ENCODE measurements around the gene CREB5.

CREB5 gene

DNA sequence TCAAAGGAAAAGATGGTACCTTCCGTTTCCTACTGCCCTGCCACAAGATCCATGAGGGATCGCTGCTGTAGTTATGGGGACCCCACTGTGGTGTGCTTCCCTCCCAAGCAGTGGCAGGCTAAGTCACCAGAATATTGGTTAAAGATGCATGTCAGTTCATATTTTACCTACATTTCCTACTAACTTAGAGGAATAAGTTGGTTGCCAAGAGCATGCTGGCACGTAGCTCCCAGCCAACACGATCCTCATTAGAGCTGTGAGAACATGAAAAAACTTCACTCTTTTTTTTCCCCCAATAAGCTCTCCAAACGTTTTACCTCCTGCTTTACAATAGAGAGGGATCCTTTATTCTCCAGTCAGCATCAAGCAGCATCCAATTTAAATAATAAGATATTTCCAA, 342.1 kb downstream of the CREB5 start (continued):
- TF ChIP-seq, protein P1, sequence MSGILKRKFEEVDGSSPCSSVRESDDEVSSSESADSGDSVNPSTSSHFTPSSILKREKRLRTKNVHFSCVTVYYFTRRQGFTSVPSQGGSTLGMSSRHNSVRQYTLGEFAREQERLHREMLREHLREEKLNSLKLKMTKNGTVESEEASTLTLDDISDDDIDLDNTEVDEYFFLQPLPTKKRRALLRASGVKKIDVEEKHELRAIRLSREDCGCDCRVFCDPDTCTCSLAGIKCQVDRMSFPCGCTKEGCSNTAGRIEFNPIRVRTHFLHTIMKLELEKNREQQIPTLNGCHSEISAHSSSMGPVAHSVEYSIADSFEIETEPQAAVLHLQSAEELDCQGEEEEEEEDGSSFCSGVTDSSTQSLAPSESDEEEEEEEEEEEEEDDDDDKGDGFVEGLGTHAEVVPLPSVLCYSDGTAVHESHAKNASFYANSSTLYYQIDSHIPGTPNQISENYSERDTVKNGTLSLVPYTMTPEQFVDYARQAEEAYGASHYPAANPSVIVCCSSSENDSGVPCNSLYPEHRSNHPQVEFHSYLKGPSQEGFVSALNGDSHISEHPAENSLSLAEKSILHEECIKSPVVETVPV (CRISPR knock-in tag; IDR thresholded peaks at IDR 0.05) = no peak
- TF ChIP-seq TCF4 (CRISPR knock-in tag; IDR thresholded peaks at IDR 0.05; ENCODE audit: borderline replicate concordance) = no peak
- TF ChIP-seq ISL1 (CRISPR knock-in tag; IDR thresholded peaks at IDR 0.05) = no peak
- TF ChIP-seq, protein P2, sequence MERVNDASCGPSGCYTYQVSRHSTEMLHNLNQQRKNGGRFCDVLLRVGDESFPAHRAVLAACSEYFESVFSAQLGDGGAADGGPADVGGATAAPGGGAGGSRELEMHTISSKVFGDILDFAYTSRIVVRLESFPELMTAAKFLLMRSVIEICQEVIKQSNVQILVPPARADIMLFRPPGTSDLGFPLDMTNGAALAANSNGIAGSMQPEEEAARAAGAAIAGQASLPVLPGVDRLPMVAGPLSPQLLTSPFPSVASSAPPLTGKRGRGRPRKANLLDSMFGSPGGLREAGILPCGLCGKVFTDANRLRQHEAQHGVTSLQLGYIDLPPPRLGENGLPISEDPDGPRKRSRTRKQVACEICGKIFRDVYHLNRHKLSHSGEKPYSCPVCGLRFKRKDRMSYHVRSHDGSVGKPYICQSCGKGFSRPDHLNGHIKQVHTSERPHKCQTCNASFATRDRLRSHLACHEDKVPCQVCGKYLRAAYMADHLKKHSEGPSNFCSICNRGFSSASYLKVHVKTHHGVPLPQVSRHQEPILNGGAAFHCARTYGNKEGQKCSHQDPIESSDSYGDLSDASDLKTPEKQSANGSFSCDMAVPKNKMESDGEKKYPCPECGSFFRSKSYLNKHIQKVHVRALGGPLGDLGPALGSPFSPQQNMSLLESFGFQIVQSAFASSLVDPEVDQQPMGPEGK (CRISPR knock-in tag; IDR thresholded peaks at IDR 0.05; ENCODE audit: borderline replicate concordance) = no peak
- no peak for TF ChIP-seq PPARA (CRISPR knock-in tag; IDR thresholded peaks at IDR 0.05; ENCODE audit: borderline replicate concordance)
- TF ChIP-seq CSDC2 (CRISPR knock-in tag; IDR thresholded peaks at IDR 0.05) = no peak
- no peak for TF ChIP-seq ZNF8 (CRISPR knock-in tag; IDR thresholded peaks at IDR 0.05)

DNA sequence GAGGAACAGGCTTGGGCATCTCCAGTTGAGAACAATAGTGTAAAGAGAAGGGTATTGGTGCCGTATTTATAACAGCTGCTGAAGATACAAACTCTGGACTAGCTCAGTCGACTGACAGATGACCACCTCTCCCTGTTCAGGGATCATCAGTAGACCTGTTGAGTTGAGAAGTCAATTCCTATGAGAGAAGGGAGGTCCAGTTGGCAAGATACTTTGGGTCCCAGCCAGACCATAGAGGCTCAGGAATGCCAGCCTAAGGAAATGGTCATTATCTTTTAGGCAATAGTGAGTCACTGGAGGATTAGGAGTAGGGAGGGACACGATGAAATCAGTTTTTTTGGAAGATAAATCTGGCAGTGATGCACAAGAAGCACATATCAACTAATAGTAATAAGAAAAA, 342.9 kb downstream of the CREB5 start:
- ATAC-seq = peak; percentile 35
- TF ChIP-seq PPARA (CRISPR knock-in tag; IDR thresholded peaks at IDR 0.05; ENCODE audit: borderline replicate concordance) = no peak
- TF ChIP-seq RARB (CRISPR knock-in tag; IDR thresholded peaks at IDR 0.05) = no peak
- TF ChIP-seq, protein P1 (CRISPR knock-in tag; IDR thresholded peaks at IDR 0.05) = no peak
- peak; percentile 44; the same call in 1 of the 2 replicates for TF ChIP-seq ISL1 (CRISPR knock-in tag; IDR thresholded peaks at IDR 0.05)
- no peak for TF ChIP-seq GLIS3 (CRISPR knock-in tag; IDR thresholded peaks at IDR 0.05)
- TF ChIP-seq, protein P2 (CRISPR knock-in tag; IDR thresholded peaks at IDR 0.05; ENCODE audit: borderline replicate concordance) = no peak
- no peak for TF ChIP-seq ARNTL (CRISPR knock-in tag; IDR thresholded peaks at IDR 0.05; ENCODE audit: borderline replicate concordance, low read depth)
- TF ChIP-seq TOX (CRISPR knock-in tag; IDR thresholded peaks at IDR 0.05; ENCODE audit: borderline replicate concordance) = no peak

DNA sequence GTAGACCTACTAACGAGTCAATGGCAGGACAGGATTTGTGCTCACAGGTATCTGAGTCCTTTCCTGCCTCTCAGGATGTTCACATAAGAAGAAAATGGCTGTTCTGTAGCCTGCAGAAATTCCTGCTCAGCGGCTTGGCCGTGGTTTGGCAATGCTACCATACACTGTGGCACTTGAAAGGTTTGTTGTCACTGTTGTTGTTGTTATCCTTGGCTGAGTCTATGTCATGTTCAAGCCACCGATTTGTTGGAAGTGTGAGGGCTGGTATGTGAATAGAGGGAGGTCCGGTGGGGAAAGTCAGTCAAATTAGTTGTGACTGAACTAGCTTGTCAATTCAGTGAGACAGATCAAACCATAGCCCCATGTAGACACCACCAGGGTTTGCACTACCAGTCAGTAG, 345.9 kb downstream of the CREB5 start:
- ATAC-seq = no peak
- TF ChIP-seq SNAI2 (CRISPR knock-in tag; IDR thresholded peaks at IDR 0.05) = no peak
- TF ChIP-seq TOX (CRISPR knock-in tag; IDR thresholded peaks at IDR 0.05; ENCODE audit: borderline replicate concordance) = no peak
- no peak for TF ChIP-seq GLIS3 (CRISPR knock-in tag; IDR thresholded peaks at IDR 0.05)
- TF ChIP-seq CSDC2 (CRISPR knock-in tag; IDR thresholded peaks at IDR 0.05) = no peak
- TF ChIP-seq PPARA (CRISPR knock-in tag; IDR thresholded peaks at IDR 0.05; ENCODE audit: borderline replicate concordance) = no peak
- no peak for TF ChIP-seq ISL1 (CRISPR knock-in tag; IDR thresholded peaks at IDR 0.05)
- TF ChIP-seq ZFP3 (CRISPR knock-in tag; IDR thresholded peaks at IDR 0.05) = no peak

DNA sequence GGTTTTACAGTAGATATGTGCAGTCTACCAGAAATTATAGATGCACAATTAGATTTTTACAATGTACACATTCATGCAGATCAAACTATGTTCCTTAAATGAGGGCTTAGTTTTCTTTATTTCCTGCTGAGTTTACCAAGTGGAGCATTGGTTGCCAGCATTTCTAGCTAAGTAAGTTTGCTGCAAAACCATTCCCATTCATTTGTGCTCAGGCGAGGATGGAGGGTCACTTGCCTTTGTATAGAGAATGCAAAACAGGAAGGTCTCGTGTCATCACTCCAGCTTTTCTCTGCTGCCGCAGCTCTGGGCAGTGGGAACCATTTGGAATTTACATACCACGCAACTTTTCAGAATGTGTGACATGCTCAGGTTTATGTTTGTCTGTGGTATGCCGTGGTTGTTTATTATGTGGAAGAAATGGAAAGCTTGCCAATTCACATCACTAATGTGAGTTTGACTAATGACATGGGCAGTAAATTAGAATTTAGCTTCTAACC, 347.2 kb downstream of the CREB5 start:
- ATAC-seq = peak; percentile 54
- TF ChIP-seq TCF4 (CRISPR knock-in tag; IDR thresholded peaks at IDR 0.05; ENCODE audit: borderline replicate concordance) = no peak
- TF ChIP-seq ISL1 (CRISPR knock-in tag; IDR thresholded peaks at IDR 0.05) = 0 out of 2 replicates have a peak, but pooled peaks have one; percentile 15

DNA sequence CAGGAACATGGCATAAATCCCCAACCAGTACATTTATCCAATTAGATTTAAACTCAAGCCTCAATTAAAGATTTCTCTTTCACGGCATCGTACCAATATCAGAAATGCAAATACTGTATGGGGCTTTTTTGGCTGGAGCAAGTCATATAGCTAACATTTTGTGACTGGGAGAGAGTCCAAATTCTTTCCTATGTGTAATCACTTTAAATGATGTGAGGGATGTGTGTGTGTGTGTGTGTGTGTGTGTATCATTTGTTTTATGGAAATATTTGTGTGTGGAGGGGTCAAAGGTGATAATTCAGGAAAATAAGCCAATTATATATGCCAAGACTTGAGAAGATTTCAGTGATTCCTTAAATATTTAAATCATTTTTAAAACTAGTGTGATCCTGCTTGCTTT, 349.2 kb downstream of the CREB5 start:
- TF ChIP-seq OSR1 (CRISPR knock-in tag; IDR thresholded peaks at IDR 0.05) (no peak), ZC3H10 (CRISPR knock-in tag; IDR thresholded peaks at IDR 0.05) (no peak), TCF4 (CRISPR knock-in tag; IDR thresholded peaks at IDR 0.05; ENCODE audit: borderline replicate concordance) (no peak), PPARA (CRISPR knock-in tag; IDR thresholded peaks at IDR 0.05; ENCODE audit: borderline replicate concordance) (no peak), CSDC2 (CRISPR knock-in tag; IDR thresholded peaks at IDR 0.05) (no peak), SNAI2 (CRISPR knock-in tag; IDR thresholded peaks at IDR 0.05) (no peak), RARB (CRISPR knock-in tag; IDR thresholded peaks at IDR 0.05) (no peak), ESRRG (CRISPR knock-in tag; IDR thresholded peaks at IDR 0.05) (no peak), ZNF565 (CRISPR knock-in tag; conservative IDR thresholded peaks at IDR 0.05; ENCODE audit: low read depth) (no peak)
- TF ChIP-seq, protein P3, sequence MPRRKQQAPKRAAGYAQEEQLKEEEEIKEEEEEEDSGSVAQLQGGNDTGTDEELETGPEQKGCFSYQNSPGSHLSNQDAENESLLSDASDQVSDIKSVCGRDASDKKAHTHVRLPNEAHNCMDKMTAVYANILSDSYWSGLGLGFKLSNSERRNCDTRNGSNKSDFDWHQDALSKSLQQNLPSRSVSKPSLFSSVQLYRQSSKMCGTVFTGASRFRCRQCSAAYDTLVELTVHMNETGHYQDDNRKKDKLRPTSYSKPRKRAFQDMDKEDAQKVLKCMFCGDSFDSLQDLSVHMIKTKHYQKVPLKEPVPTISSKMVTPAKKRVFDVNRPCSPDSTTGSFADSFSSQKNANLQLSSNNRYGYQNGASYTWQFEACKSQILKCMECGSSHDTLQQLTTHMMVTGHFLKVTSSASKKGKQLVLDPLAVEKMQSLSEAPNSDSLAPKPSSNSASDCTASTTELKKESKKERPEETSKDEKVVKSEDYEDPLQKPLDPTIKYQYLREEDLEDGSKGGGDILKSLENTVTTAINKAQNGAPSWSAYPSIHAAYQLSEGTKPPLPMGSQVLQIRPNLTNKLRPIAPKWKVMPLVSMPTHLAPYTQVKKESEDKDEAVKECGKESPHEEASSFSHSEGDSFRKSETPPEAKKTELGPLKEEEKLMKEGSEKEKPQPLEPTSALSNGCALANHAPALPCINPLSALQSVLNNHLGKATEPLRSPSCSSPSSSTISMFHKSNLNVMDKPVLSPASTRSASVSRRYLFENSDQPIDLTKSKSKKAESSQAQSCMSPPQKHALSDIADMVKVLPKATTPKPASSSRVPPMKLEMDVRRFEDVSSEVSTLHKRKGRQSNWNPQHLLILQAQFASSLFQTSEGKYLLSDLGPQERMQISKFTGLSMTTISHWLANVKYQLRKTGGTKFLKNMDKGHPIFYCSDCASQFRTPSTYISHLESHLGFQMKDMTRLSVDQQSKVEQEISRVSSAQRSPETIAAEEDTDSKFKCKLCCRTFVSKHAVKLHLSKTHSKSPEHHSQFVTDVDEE (CRISPR knock-in tag; IDR thresholded peaks at IDR 0.05) = no peak
- TF ChIP-seq, protein P2 (CRISPR knock-in tag; IDR thresholded peaks at IDR 0.05; ENCODE audit: borderline replicate concordance) = no peak
- no peak for ATAC-seq

Measured in SK-N-SH treated with all-trans-retinoic acid at 6 μM for 48 hours (cell line).